T follicular helper cell (primary cell): ENCODE measurements around the gene SPAST.
"Not testable (repeated sequence)": the region's sequence is repeated elsewhere in the genome, so short reads cannot be mapped to it uniquely, and the experiment has no call there.

Experiments
- DNase-seq: peaks from one replicate; pipeline ENCODE4 v3.0.0-alpha.2; 2020; ENCODE audit warnings: low read depth

SPAST gene

DNA sequence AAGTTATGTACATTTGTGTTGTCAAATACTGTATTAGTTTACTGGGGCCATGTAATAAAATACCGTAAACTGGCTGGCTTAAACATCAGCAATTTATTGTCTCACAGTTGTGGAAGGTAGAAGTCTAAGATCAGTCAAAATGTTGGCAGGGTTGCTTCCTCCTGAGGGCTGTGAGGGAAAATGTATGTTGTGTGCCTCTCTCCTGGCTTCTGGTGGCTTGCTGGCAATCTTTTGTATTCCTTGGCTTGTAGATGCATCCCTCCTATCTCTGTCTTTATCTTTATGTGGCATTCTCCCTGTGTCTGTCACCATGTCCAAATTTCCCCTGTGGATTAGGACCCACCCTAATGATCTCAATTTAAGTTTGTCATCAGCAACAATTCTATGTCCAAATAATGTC is 65.3 kb downstream of the SPAST start:
- DNase-seq: no peak

DNA sequence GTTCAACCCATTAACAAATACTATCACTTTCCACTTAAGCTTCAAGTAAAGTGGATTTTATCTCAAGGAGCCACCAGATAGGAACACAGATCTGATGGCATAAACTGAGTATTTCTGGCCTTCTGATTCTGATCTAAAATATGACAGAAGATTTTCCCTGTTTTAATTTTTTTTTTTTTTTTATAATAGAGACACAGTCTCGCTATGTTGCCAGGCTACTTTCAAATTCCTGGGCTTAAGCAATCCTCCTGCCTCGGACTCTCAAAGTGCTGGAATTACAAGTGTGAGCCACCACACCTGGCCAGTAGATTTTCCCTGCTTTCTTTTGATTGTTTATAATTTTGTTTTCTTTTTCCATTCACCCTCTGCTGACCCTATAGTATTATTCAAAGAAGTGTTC is 65.7 kb downstream of the SPAST start:
- no peak for DNase-seq

DNA sequence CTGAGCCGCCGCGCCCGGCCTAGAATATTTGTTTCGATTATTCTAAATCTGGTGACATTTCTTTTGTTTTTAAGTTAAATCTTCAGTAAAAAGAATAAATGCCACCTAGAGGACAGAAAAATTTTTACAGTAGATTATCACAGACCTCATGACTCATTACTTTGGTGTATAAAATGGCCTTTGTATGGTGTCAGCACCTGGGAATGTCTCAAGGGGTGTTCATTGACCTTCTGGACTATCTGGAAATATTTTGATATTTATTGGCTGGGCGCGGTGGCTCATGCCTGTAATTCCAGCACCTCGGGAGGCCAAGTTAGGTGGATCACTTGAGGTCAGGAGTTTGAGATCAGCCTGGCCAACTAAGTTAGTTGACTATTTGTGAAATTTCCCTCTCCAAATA is 72.1 kb downstream of the SPAST start:
- DNase-seq: no peak

DNA sequence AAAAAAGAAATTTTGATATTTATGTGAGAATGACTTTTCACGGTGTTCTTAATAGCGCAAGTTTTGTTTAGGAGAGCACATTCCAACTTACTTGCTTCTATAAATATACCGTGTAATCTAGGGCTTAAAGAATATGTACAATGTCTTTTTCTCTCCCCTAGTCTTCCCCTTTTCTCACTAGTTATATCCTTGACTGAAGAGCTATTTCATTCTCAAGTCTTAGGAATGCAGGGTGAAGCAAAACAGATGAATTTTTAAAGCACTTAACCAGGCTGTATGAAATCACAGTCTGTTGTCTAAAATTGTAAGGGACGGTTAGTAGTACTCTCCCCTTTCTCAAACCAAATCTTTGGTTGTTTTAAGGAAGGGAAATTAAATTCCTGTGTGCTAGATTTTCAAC is 72.7 kb downstream of the SPAST start:
- no peak for DNase-seq

DNA sequence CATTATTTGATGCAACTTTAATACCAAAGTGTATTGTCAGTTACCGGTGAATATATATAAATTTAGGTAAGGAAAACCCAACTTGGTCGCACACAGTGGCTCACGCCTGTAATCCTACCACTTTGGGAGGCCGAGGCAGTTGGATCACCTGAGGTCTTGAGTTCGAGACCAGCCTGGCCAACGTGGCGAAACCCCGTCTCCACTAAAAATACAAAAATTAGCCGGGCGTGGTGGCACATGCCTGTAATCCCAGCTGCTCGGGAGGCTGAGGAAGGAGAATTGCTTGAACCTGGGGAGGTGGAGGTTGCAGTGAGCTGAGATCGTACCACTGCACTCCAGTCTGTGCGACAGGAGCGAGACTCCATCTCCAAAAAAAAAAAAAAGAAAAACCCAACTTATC is 88.2 kb downstream of the SPAST start:
- not testable (repeated sequence) for DNase-seq

DNA sequence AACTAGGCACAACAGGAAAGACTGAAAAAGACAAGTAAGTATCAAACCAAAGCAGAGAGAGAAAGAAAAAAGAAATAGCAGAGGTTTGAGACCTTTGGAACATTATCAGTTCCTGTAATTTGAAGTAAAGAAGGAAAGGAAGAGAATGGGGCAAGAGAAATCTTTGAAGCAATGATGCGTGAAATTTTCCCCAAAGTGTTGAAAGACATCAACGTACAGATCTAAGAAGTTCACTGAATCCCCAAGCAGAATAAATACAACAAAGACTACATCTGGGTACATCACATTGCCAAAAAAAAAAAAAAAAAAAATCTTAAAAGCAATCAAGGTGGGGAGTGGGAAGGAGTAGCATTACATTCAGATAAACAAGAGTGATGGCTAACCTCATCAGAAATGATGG is 96.3 kb downstream of the SPAST start:
- no peak for DNase-seq

DNA sequence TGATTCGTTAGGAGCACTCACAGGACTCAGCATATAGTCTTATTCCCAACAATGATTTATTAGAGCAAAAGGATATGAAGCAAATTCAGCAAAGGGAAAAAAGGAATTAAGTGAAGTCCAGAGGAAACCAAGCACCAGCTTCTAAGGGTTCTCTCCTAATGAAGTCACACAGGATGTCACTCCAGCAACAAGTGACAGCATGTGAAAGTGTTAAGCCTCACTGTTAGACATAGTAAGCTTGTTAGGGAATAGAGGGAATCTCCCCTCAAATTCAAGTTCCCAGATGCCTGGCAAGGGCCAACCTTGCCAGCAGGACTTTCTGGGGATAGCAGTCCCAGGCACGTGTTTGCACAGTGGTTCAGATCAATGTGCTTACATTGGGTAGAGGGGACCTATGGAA is 97.9 kb downstream of the SPAST start:
- DNase-seq: no peak

DNA sequence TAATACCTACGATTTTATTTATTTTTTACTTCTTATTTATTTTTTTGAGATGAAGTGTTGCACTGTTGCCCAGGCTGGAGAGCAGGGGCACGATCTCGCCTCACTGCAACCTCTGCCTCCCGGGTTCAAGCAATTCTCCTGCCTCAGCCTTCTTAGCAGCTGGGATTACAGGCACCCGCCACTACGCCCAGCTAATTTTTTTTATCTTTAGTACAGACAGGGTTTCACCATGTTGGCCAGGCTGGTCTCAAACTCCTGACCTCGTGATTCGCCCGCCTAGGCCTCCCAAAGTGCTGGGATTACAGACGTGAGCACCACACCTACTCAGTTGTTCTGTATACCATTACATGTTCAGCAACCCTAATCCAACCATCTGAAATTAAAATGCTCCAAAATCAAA is 100.9 kb downstream of the SPAST start:
- DNase-seq: not testable (repeated sequence)

DNA sequence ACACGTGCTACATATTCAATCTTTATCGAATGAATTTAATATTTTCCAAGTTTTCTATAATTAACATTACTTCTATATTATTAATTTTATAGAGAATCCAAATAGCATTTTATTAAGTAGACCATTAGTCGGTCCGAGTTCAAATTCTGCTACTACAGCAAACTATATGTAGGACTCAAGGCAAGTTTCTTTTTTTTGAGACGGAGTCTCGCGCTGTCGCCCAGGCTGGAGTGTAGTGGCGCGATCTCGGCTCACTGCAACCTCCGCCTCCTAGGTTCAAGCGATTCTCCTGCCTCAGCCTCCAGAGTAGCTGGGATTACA is 101.6 kb downstream of the SPAST start:
- not testable (repeated sequence) for DNase-seq

DNA sequence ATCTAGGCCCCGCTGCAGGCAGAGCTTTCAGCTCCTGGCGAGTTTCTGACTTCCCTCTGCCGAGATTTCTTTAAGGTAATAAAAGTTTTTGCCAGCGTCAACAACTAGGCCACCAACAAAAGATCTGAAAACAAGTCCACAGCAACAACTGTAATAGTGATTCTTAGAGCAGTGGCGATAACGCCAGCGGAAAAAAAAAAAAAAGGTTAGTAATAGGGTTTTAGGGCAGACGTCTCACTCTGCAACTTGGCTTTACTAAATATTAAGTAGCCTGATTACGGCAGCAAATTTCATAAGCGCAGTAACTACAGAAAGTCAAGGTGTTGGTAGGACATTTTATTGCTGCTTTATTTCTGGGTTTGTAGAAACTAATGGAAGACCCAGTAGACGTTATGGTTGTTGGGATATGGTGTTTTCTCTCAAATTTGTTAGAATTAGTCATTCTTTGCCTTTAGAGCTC is 102.8 kb downstream of the SPAST start:
- DNase-seq: no peak

DNA sequence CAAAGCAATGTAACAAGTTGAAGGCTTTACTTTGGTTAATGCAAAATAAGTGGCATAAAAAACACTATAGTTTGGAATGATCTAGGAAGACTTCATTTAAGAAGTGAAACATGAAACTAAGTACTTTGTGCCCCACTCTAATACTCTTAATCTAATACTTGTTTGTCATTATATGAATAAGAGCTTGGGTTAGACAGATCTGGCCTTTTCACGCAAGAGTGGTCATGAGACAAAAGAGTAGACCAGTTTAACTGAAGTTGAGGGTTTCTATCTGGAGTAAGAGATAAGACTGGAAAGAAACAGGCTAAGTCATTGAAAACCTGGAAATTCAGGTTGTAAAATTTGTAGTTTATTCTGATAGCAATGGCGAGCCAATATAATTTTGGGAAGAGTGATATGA is 105.2 kb downstream of the SPAST start:
- DNase-seq: no peak

DNA sequence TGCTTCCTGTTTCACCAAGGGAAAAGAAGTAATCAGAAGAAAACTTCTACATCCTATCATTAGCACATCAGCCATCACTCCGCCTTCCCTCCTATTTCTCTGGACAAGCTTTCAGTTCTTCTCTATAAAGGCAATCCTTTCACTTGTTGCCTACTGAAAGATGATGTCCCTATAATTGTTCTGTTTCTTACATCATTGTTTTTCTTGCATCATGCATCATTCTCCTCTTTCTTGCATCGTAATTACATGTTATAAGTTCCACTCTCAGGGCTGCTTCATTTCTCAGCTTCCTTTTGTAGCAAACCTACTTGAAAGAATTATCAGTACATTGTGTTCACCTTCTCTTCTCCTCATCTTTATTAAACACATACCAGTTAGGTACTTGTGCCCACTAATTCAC is 109.5 kb downstream of the SPAST start:
- DNase-seq: no peak

DNA sequence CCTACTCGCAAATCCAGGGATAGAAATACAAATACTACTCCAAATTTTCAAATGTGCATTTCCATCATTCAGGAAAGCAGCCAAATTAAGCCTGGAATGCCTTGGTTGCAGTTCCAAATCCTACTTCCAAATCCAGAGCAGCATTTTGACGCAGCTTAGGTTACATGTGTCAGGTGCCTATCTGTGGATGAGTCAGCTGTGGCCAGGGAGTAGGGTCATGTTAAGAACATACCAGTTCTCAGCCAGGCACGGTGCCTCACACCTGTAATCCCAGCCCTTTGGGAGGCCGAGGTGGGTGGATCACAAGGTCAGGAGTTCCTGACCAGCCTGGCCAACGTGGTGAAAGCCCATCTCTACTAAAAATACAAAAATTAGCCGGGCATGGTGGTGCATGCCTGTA is 119.3 kb downstream of the SPAST start:
- DNase-seq: no peak

DNA sequence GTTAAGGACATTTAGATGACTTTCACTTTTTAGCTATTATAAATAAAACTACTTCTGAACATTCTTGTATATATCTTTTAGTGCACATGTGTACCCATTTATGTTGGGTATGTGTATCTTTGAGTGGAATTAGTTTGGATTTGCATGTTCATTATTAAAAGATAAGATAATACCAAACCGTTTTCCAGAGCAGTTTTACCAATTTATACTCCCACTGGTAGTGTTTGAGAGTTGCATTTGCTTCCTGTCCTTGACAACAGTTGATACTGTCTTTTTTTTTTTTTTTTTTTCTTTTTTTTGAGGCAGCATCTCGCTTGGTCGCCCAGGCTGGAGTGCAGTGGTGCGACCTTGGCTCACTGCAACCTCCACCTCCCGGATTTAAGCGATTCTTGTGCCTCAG is 125.7 kb downstream of the SPAST start:
- no peak for DNase-seq

DNA sequence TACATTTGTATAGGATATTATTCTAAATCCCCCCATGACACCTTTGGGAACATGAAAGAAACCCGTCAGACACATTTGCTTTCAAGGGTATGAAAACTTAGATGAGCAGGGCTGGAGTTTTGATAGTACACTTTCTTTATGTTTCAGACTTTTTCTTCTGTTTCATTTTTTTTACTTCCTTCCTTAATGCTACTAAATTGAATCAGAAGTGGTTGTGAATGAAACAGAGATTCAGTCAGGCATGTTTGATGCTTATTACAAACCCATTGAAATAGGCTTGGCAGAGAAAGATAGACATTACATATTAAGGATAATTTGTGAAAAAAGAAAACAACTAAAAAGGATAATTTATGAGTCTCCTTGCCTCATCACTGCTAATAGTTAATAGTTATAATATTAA is 129.1 kb downstream of the SPAST start:
- DNase-seq: no peak

DNA sequence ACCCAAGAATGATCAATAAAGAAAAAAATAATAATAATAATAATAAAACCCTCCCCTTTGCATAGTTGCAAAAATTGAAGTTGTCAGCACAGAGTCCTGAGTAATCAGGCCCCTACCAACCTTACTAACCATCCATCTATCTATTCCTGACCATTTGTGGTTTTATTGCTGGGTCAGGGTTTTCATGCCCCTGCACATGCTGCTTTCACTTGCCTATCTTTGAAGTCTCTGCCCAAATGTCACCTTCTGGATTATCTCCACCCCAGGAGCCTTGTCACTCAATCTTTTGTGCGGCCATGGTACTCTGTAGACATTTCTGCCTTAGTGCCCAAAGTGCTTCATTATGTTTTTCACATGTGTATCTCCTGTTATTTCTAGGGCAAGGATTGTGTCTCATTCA is 137.5 kb downstream of the SPAST start:
- DNase-seq: no peak

DNA sequence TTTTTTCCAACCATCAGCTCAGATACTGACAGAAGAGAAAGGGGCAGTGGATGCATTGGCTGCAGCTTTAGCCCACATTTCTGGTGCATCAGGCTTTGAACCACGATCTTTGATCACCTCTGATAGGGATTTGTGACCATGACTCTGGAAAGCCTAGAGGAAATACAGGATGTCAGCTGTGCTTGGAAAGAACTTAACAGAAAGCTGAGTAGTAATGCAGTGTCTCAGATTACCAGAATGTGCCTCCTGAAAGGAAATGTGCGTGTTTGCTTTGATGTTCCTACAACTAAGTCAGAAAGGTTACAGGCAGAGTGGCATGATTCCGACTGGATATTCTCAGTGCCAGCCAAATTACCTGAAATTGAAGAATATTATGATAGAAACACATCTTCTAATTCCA is 140.1 kb downstream of the SPAST start:
- not testable (repeated sequence) for DNase-seq
